ENCODE measurements around the gene NPIPB9. TPM values are rescaled to one million over a fixed set of nuclear protein-coding genes. Genes with fewer than 3 reads are reported as not detected.
"Not testable (repeated sequence)": the region's sequence is repeated elsewhere in the genome, so short reads cannot be mapped to it uniquely, and the experiment has no call there.

The NPIPB9 gene
- total and polyA plus RNA-seq, 3 experiments from 2014 or later, result 1.2 to 2.8 TPM; not detected in 1

DNA sequence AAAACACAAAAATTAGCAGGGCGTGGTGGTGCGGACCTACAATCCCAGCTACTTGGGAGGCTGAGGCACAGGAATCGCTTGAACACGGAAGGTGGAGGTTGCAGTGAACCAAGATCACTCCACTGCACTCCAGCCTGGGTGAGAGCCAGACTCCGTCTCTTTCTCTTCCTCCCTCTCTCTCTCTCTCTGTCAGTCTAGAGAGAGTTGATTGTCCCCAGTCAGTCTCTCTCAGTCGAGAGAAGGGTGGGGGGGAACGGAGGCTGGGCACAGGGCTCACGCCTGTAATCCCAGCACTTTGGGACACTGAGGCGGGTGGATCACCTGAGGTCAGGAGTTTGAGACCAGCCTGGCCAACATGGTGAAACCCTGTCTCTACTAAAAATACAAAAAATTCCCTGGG, 10.3 kb upstream of the NPIPB9 start:
- H3K4me1 Mint-ChIP-seq; H3K9me3 Mint-ChIP-seq; DNase-seq; H3K9me3 ChIP-seq (ENCODE audit: low read length); H3K36me3 ChIP-seq (ENCODE audit: insufficient read depth, low read length); H3K27me3 Mint-ChIP-seq; CTCF ChIA-PET; POLR2A ChIA-PET; H3K4me3 ChIP-seq (ENCODE audit: low read length); H3K27ac Mint-ChIP-seq; H3K36me3 Mint-ChIP-seq; H3K27me3 ChIP-seq (ENCODE audit: insufficient read depth, low read length, poor library complexity, severe bottlenecking); H3K4me3 Mint-ChIP-seq; H3K27ac ChIP-seq (ENCODE audit: low read depth, low read length); H3K4me1 ChIP-seq (ENCODE audit: insufficient read depth, low read length): not testable (repeated sequence)

- H3K27ac Mint-ChIP-seq, CTCF ChIA-PET, H3K9me3 Mint-ChIP-seq: not testable (repeated sequence)
These were observed 4.8 kb upstream of the NPIPB9 start for GRCh38 chr16:28746618-28747350.

DNA sequence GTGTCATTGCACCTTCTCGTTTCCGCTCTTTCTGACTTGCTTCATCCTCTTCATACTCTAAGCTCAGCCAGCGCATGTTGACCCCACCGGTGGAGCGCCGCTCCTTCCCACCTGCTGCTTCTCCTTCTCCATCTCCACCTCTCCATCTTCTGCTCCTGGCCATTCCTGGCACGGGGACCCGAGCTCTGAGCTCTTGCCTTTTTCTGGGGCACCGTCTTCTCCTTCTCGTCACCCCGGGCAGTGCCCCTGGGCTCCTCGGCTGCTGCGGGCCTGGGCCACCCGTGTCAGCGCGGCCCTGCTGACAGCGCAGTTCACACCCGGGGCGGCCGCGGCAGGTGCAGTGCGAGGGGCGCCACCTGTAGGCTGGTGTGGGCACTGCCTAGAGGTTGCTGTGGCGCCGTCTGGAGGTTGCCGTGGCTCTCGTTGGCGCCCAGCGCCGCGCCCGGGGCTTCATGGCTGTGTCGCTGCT, 1.6 kb upstream of the NPIPB9 start:
- H3K27me3 ChIP-seq (ENCODE audit: insufficient read depth, low read length, poor library complexity, severe bottlenecking); H3K9me3 ChIP-seq (ENCODE audit: low read length); POLR2A ChIA-PET; H3K36me3 ChIP-seq (ENCODE audit: insufficient read depth, low read length); H3K4me3 ChIP-seq (ENCODE audit: low read length); H3K27me3 Mint-ChIP-seq; CTCF ChIA-PET; H3K4me1 ChIP-seq (ENCODE audit: insufficient read depth, low read length); H3K36me3 Mint-ChIP-seq; H3K27ac ChIP-seq (ENCODE audit: low read depth, low read length); H3K9me3 Mint-ChIP-seq; H3K4me1 Mint-ChIP-seq: not testable (repeated sequence)
- Mint-ChIP-seq H3K27ac (peak overlapping the region in 4 of 8 donors; percentile 12 to 84 (median 46)), H3K4me3 (peak overlapping the region in 2 of 7 donors; percentile 34)
- DNase-seq, result peak; percentile 11 to 71 (median 54)

More at GRCh38 chr16:28746618-28747350, 4.8 kb upstream of the NPIPB9 start:
- H3K27me3 ChIP-seq (ENCODE audit: insufficient read depth, low read length, poor library complexity, severe bottlenecking); H3K36me3 ChIP-seq (ENCODE audit: insufficient read depth, low read length); H3K4me1 ChIP-seq (ENCODE audit: insufficient read depth, low read length); POLR2A ChIA-PET; H3K27ac ChIP-seq (ENCODE audit: low read depth, low read length); H3K4me3 Mint-ChIP-seq; H3K4me3 ChIP-seq (ENCODE audit: low read length); H3K27me3 Mint-ChIP-seq; H3K36me3 Mint-ChIP-seq; DNase-seq; H3K4me1 Mint-ChIP-seq; H3K9me3 ChIP-seq (ENCODE audit: low read length): not testable (repeated sequence)

DNA sequence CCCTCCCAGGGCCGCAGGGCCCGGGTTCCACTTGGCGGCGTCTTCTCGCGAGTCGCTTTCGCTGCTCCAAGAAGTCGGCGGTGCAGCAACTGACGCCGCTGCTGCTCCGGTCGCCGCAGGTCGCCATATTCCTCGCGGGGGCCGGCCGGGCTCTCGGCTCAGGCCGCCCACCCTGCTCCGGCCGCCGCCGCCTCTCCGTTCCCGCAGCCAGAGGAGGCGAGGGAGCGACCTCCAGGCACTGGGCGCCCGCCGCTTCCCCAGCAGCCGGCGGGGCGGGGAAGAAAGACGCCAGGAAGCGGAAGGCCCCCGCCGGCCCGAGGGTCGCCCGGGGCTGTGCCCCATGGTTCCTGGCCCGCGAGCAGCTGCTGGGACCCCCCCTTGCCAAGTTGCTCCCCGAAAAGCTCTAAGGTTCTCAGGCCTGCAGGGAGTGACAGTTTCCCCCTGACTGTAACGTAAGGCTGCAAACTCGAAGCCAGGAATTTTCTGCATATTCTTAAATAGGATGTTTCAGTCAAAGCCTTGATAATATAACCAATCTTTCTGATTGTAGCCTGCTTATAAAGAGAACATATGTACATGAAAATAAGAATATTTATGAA, 1.0 kb upstream of the NPIPB9 start:
- H3K36me3 ChIP-seq (ENCODE audit: insufficient read depth, low read length); CTCF ChIA-PET; H3K27ac Mint-ChIP-seq; H3K4me3 ChIP-seq (ENCODE audit: low read length); DNase-seq; H3K36me3 Mint-ChIP-seq; H3K27ac ChIP-seq (ENCODE audit: low read depth, low read length); H3K9me3 Mint-ChIP-seq; POLR2A ChIA-PET; H3K27me3 ChIP-seq (ENCODE audit: insufficient read depth, low read length, poor library complexity, severe bottlenecking); H3K4me1 ChIP-seq (ENCODE audit: insufficient read depth, low read length); H3K4me3 Mint-ChIP-seq; H3K27me3 Mint-ChIP-seq; H3K4me1 Mint-ChIP-seq; H3K9me3 ChIP-seq (ENCODE audit: low read length): not testable (repeated sequence)

- H3K27ac ChIP-seq (ENCODE audit: low read depth, low read length); H3K27me3 Mint-ChIP-seq; CTCF ChIA-PET; DNase-seq; POLR2A ChIA-PET; H3K4me1 ChIP-seq (ENCODE audit: insufficient read depth, low read length); H3K27me3 ChIP-seq (ENCODE audit: insufficient read depth, low read length, poor library complexity, severe bottlenecking); H3K9me3 ChIP-seq (ENCODE audit: low read length); H3K4me3 Mint-ChIP-seq; H3K27ac Mint-ChIP-seq; H3K4me1 Mint-ChIP-seq; H3K9me3 Mint-ChIP-seq; H3K36me3 ChIP-seq (ENCODE audit: insufficient read depth, low read length); H3K36me3 Mint-ChIP-seq; H3K4me3 ChIP-seq (ENCODE audit: low read length): not testable (repeated sequence)
These were observed 30.1 kb downstream of the NPIPB9 start for GRCh38 chr16:28781697-28782096.

DNA sequence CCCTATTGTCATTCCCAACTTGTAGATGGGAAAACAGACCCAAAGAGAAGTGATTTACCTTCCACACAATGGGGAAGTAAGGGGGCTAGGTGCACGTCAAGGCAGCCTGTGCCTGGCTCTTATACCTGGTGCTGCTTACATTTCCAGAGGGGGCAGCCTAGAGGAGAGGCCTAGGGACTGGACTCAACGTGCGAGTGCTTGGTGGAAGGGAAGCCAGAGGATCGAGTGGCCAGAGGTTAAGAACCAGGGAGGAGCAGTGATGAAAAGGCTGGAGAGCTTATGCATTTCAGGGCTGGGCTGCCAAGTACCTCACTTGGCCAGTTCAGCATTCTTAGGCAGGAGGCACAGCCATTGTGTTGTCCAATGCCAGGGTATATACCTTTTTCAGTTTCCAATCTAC, 30.8 kb downstream of the NPIPB9 start:
- H3K36me3 Mint-ChIP-seq; H3K27me3 Mint-ChIP-seq; CTCF ChIA-PET; H3K4me1 Mint-ChIP-seq; H3K4me3 Mint-ChIP-seq; H3K4me3 ChIP-seq (ENCODE audit: low read length); H3K27ac ChIP-seq (ENCODE audit: low read depth, low read length); H3K9me3 ChIP-seq (ENCODE audit: low read length); POLR2A ChIA-PET; H3K27ac Mint-ChIP-seq; H3K36me3 ChIP-seq (ENCODE audit: insufficient read depth, low read length); DNase-seq; H3K27me3 ChIP-seq (ENCODE audit: insufficient read depth, low read length, poor library complexity, severe bottlenecking); H3K9me3 Mint-ChIP-seq; H3K4me1 ChIP-seq (ENCODE audit: insufficient read depth, low read length): not testable (repeated sequence)

GRCh38 chr16:28802235-28803019, 50.8 kb downstream of the NPIPB9 start:
- H3K27me3 Mint-ChIP-seq; H3K9me3 ChIP-seq (ENCODE audit: low read length); H3K36me3 ChIP-seq (ENCODE audit: insufficient read depth, low read length); H3K9me3 Mint-ChIP-seq; H3K4me3 ChIP-seq (ENCODE audit: low read length); H3K36me3 Mint-ChIP-seq; H3K27me3 ChIP-seq (ENCODE audit: insufficient read depth, low read length, poor library complexity, severe bottlenecking); H3K4me1 ChIP-seq (ENCODE audit: insufficient read depth, low read length); CTCF ChIA-PET; H3K27ac ChIP-seq (ENCODE audit: low read depth, low read length); H3K4me1 Mint-ChIP-seq; POLR2A ChIA-PET: not testable (repeated sequence)
- Mint-ChIP-seq H3K4me3 (peak overlapping the region in 6 of 7 donors; percentile 25 to 85 (median 74)), H3K27ac (peak overlapping the region in 3 of 8 donors; percentile 50 to 85 (median 66))
- DNase-seq, result peak; percentile 44 to 77 (median 61)

DNA sequence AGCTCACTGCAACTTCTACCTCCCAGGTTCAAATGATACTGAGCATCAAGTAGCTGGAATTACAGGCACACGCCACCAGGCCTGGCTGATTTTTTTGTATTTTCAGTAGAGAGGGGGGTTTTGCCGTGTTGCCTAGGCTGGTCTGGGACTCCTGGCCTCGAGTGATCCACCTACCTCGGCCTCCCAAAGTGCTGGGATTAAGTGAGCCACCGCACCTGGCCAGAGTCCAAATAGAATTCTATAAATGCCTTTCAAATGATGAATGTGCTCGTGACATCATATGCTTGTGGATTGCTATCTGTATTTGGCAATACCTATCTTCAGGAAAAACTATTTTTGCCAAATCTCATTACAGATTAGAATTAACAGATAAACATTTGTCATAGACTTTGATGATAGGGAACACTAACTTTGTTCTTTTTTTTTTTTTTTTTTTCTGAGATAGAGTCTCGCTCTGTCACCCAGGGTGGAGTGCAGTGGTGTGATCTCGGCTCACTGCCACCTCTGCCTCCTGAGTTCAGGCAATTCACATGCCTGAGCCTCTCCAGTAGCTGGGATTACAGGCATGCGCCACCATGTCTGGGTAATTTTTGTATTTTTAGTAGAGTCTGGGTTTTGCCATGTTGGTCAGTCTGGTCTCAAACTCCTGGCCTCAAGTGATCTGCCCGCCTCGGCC, 56.0 kb downstream of the NPIPB9 start:
- CTCF ChIA-PET; H3K27ac ChIP-seq (ENCODE audit: low read depth, low read length); H3K27me3 ChIP-seq (ENCODE audit: insufficient read depth, low read length, poor library complexity, severe bottlenecking); H3K27me3 Mint-ChIP-seq; H3K36me3 Mint-ChIP-seq; DNase-seq; H3K4me3 Mint-ChIP-seq; H3K36me3 ChIP-seq (ENCODE audit: insufficient read depth, low read length); H3K27ac Mint-ChIP-seq; H3K9me3 ChIP-seq (ENCODE audit: low read length); H3K9me3 Mint-ChIP-seq; H3K4me3 ChIP-seq (ENCODE audit: low read length); POLR2A ChIA-PET; H3K4me1 Mint-ChIP-seq; H3K4me1 ChIP-seq (ENCODE audit: insufficient read depth, low read length): not testable (repeated sequence)
